H1 (cell line): Measurements from ENCODE around the gene PDIA6. TPM values are rescaled to one million over a fixed set of nuclear protein-coding genes. Genes with fewer than 3 reads are reported as not detected.

ENCODE experiments used
- CTCF ChIA-PET: fragments of 300-600 bp; sonication (Branson Sonifier 250); formaldehyde crosslinking; loops from one replicate; lab custom pipeline; 2021; ENCODE audit not compliant: partially characterized antibody; lab: Charles Lee
- POLR2A ChIA-PET: fragments of 300-600 bp; sonication (Branson Sonifier 250); formaldehyde crosslinking; loops from one replicate; lab custom pipeline; 2021; ENCODE audit warnings: inconsistent platforms; ENCODE audit not compliant: partially characterized antibody; lab: Charles Lee
- DNase-seq, 2 experiments: peaks; one replicate each; pipeline versions ENCODE4 v3.0.0 to v3.0.0-alpha.2; 2010 to 2022; ENCODE audit warnings: low spot score in 2 of 2, low read depth in 1 of 2, mixed read lengths in 1 of 2
- FAIRE-seq: peaks from 2 replicates; lab custom pipeline; 2011; peaks lifted over from hg19 to GRCh38; lab: Jason Lieb, UNC
- H2AFZ ChIP-seq: 2 replicates; pipeline ENCODE4 v1.8.1; 2012; ENCODE audit warnings: low read length, inconsistent platforms
- H2AK5ac ChIP-seq: 2 replicates; pipeline ENCODE4 v1.6.1; 2013; ENCODE audit warnings: low read depth, low read length
- H2BK120ac ChIP-seq: replicated peaks from 2 replicates; pipeline ENCODE3; 2013; ENCODE audit warnings: low read depth, low read length, inconsistent platforms
- H2BK12ac ChIP-seq: 2 replicates; pipeline ENCODE4 v1.6.1; 2013; ENCODE audit warnings: low read depth, low read length
- H2BK15ac ChIP-seq: 2 replicates; pipeline ENCODE4 v1.6.1; 2013; ENCODE audit warnings: low read length
- H2BK20ac ChIP-seq: 2 replicates; pipeline ENCODE4 v1.6.1; 2013; ENCODE audit warnings: low read length
- H2BK5ac ChIP-seq: 2 replicates; pipeline ENCODE4 v1.6.1; 2013; ENCODE audit warnings: low read depth, low read length
- H3K14ac ChIP-seq: 2 replicates; pipeline ENCODE4 v1.6.1; 2013; ENCODE audit warnings: inconsistent platforms; ENCODE audit not compliant: insufficient read length
- H3K18ac ChIP-seq: 2 replicates; pipeline ENCODE4 v1.6.1; 2013; ENCODE audit warnings: low read length; ENCODE audit errors: extremely low read depth
- H3K23ac ChIP-seq: 2 replicates; pipeline ENCODE4 v1.6.1; 2013; ENCODE audit warnings: inconsistent platforms; ENCODE audit not compliant: insufficient read length
- H3K23me2 ChIP-seq: 2 replicates; pipeline ENCODE4 v1.6.1; 2013; ENCODE audit warnings: low read depth, low read length
- H3K27ac ChIP-seq: 2 replicates; pipeline ENCODE4 v1.6.1; 2011; ENCODE audit warnings: low read depth, low read length, inconsistent platforms
- H3K27me3 ChIP-seq, 4 experiments: replicated peaks in 1 of 4; 1 replicate in 1 of 4; 2 replicates in 3 of 4; pipeline versions ENCODE4 v1.6.1 to v1.8.1; 2011 to 2013; ENCODE audit warnings: low read length in 3 of 4, mild to moderate bottlenecking in 3 of 4, inconsistent platforms in 2 of 4, mixed read lengths in 2 of 4, moderate library complexity in 1 of 4; ENCODE audit not compliant: control insufficient read depth in 3 of 4, insufficient read depth in 3 of 4; ENCODE audit errors: extremely low read depth in 1 of 4
- H3K36me3 ChIP-seq, 4 experiments: 2 replicates each; pipeline versions ENCODE4 v1.6.1 to v1.8.1; 2011 to 2013; ENCODE audit warnings: mild to moderate bottlenecking in 4 of 4, low read length in 3 of 4, moderate library complexity in 2 of 4, control low read depth in 1 of 4, inconsistent platforms in 1 of 4; ENCODE audit not compliant: insufficient read depth in 4 of 4, control insufficient read depth in 2 of 4
- H3K4ac ChIP-seq: replicated peaks from 2 replicates; pipeline ENCODE3; 2013; ENCODE audit warnings: low read length, low read depth, mixed read lengths, inconsistent platforms; ENCODE audit not compliant: insufficient read length
- H3K4me1 ChIP-seq, 4 experiments: replicated peaks in 1 of 4; 1 replicate in 1 of 4; 2 replicates in 3 of 4; pipeline versions ENCODE4 v1.6.1 to v1.8.1; 2011 to 2013; ENCODE audit warnings: low read length in 3 of 4, inconsistent platforms in 2 of 4, mixed read lengths in 1 of 4; ENCODE audit not compliant: insufficient read depth in 4 of 4, control insufficient read depth in 3 of 4
- H3K4me2 ChIP-seq, 2 experiments: 2 replicates each; pipeline versions ENCODE4 v1.6.1 to v1.8.1; 2011 to 2013; ENCODE audit warnings: low read depth in 2 of 2, low read length in 2 of 2, control low read depth in 1 of 2, inconsistent platforms in 1 of 2, mild to moderate bottlenecking in 1 of 2; ENCODE audit not compliant: insufficient read depth in 1 of 2
- H3K4me3 ChIP-seq, 4 experiments: fragments of 200-600, 300-600 bp in 1 of 4; sonication (generic), shearing (Covaris generic), sonication (Bioruptor Twin) in 1 of 4; 2 replicates each; pipeline versions ENCODE4 v1.5.1 to v1.8.1; 2011 to 2016; ENCODE audit warnings: low read length in 4 of 4, low read depth in 3 of 4, control low read depth in 2 of 4, inconsistent platforms in 2 of 4, mild to moderate bottlenecking in 2 of 4, mixed read lengths in 1 of 4, moderate library complexity in 1 of 4; ENCODE audit not compliant: insufficient read depth in 2 of 4; ENCODE audit errors: extremely low read depth in 1 of 4
- H3K56ac ChIP-seq: replicated peaks from 2 replicates; pipeline ENCODE3; 2013; ENCODE audit warnings: low read depth, mild to moderate bottlenecking, mixed read lengths, low read length, inconsistent platforms; ENCODE audit not compliant: insufficient read length
- H3K79me1 ChIP-seq: 2 replicates; pipeline ENCODE4 v1.6.1; 2013; ENCODE audit warnings: low read depth, low read length, control low read depth
- H3K79me2 ChIP-seq, 2 experiments: 2 replicates each; pipeline versions ENCODE4 v1.6.1 to v1.8.1; 2012 to 2013; ENCODE audit warnings: low read length in 2 of 2, mild to moderate bottlenecking in 2 of 2, inconsistent platforms in 1 of 2; ENCODE audit not compliant: insufficient read depth in 2 of 2, control insufficient read depth in 1 of 2
- H3K9ac ChIP-seq, 4 experiments: replicated peaks in 1 of 4; 1 replicate in 1 of 4; 2 replicates in 3 of 4; pipeline versions ENCODE4 v1.6.1 to v1.8.1; 2011 to 2013; ENCODE audit warnings: low read depth in 3 of 4, low read length in 3 of 4, control low read depth in 2 of 4, mild to moderate bottlenecking in 2 of 4, moderate library complexity in 2 of 4, inconsistent platforms in 1 of 4; ENCODE audit errors: extremely low read depth in 1 of 4
- H3K9me3 ChIP-seq, 2 experiments: 2 replicates each; pipeline versions ENCODE4 v1.6.1 to v1.8.1; 2012 to 2013; ENCODE audit warnings: mild to moderate bottlenecking in 2 of 2, moderate library complexity in 2 of 2, control low read depth in 1 of 2, inconsistent platforms in 1 of 2, low read depth in 1 of 2, low read length in 1 of 2, mixed read lengths in 1 of 2; ENCODE audit not compliant: insufficient read depth in 2 of 2
- H4K20me1 ChIP-seq, 2 experiments: replicated peaks in 1 of 2; 2 replicates each; pipeline versions ENCODE3 to v1.8.1; 2011 to 2013; ENCODE audit warnings: inconsistent platforms in 2 of 2, low read length in 2 of 2, mild to moderate bottlenecking in 1 of 2; ENCODE audit not compliant: insufficient read depth in 2 of 2, control insufficient read depth in 1 of 2
- H4K5ac ChIP-seq: 2 replicates; pipeline ENCODE4 v1.6.1; 2013; ENCODE audit warnings: low read length, low read depth, mixed read lengths, inconsistent platforms; ENCODE audit not compliant: insufficient read length
- H4K8ac ChIP-seq: 2 replicates; pipeline ENCODE4 v1.8.0; 2013; ENCODE audit warnings: mild to moderate bottlenecking, moderate library complexity, low read length, inconsistent platforms; ENCODE audit not compliant: insufficient read depth; ENCODE audit errors: extremely low read depth
- H4K91ac ChIP-seq: replicated peaks from 2 replicates; pipeline ENCODE3; 2013; ENCODE audit warnings: low read length, mixed read lengths, inconsistent platforms; ENCODE audit not compliant: insufficient read length
- BRCA1 ChIP-seq: IDR thresholded peaks from 2 replicates; pipeline ENCODE4 v1.6.1; 2012; ENCODE audit warnings: low read depth, low read length, improper control_type of control experiment
- GTF2F1 ChIP-seq: IDR thresholded peaks from 2 replicates; pipeline ENCODE4 v1.6.1; 2012; ENCODE audit warnings: low read depth, low read length, improper control_type of control experiment, borderline replicate concordance
- JUN ChIP-seq: IDR thresholded peaks from 2 replicates; pipeline ENCODE4 v1.6.1; 2011; ENCODE audit warnings: low read depth, mild to moderate bottlenecking, improper control_type of control experiment, low read length
- NRF1 ChIP-seq: IDR thresholded peaks from 2 replicates; pipeline ENCODE4 v1.6.1; 2011; ENCODE audit warnings: mild to moderate bottlenecking, low read depth, low read length, improper control_type of control experiment
- POLR2A ChIP-seq, 2 experiments: IDR thresholded peaks; 1 replicate in 1 of 2; 2 replicates in 1 of 2; pipeline ENCODE4 v1.6.1; 2011; ENCODE audit warnings: low read depth in 2 of 2, low read length in 2 of 2, mild to moderate bottlenecking in 2 of 2; ENCODE audit errors: control extremely low read depth in 1 of 2
- SIN3A ChIP-seq, 2 experiments: IDR thresholded peaks in 1 of 2; conservative IDR thresholded peaks in 1 of 2; 2 replicates each; pipeline ENCODE4 v1.6.1; 2011 to 2012; ENCODE audit warnings: low read length in 2 of 2, improper control_type of control experiment in 1 of 2, low read depth in 1 of 2, mild to moderate bottlenecking in 1 of 2
- SP1 ChIP-seq: IDR thresholded peaks from 2 replicates; pipeline ENCODE4 v1.6.1; 2011; ENCODE audit warnings: low read depth, low read length
- SUZ12 ChIP-seq: fragments of 200-600 bp; sonication (generic); IDR thresholded peaks from 2 replicates; pipeline ENCODE4 v1.6.1; 2012; ENCODE audit warnings: mild to moderate bottlenecking, inconsistent platforms, low read length, moderate library complexity, mixed read lengths
- TAF1 ChIP-seq: IDR thresholded peaks from 2 replicates; pipeline ENCODE4 v1.6.1; 2011; ENCODE audit warnings: mild to moderate bottlenecking, low read depth, low read length
- TAF7 ChIP-seq: optimal IDR thresholded peaks from 2 replicates; pipeline ENCODE3; 2011; ENCODE audit warnings: low read depth, mild to moderate bottlenecking, inconsistent platforms, low read length, moderate library complexity, borderline replicate concordance
- ZNF274 ChIP-seq: IDR thresholded peaks from 2 replicates; pipeline ENCODE4 v1.7.0; 2012; ENCODE audit warnings: low read length, borderline replicate concordance; ENCODE audit errors: extremely low read depth
- WGBS, 2 experiments: shearing (Covaris generic) in 1 of 2; methylation state at CpG; one replicate each; pipeline versions ENCODE4 v1.1.6 to v1.1.7; 2013 to 2015; ENCODE audit warnings: low lambda C conversion rate in 2 of 2, mixed read lengths in 2 of 2, inconsistent platforms in 1 of 2, low coverage in 1 of 2, missing lambda C conversion rate in 1 of 2; ENCODE audit not compliant: insufficient replicate concordance in 2 of 2, insufficient coverage in 1 of 2, insufficient read length in 1 of 2; ENCODE audit errors: extremely low coverage in 1 of 2, missing lambda C conversion rate in 1 of 2; 5-methylcytosine and 5-hydroxymethylcytosine counted together
- polyA plus RNA-seq, 7 experiments: library from polyadenylated mRNA; depleted of rRNA in 3 of 7; stranded (reverse) in 5 of 7; unstranded in 2 of 7; fragments of >200 nt in 5 of 7; fragments of 200-250 nt in 2 of 7; gene quantifications; 1 replicate in 5 of 7; 2 replicates in 1 of 7; 4 replicates in 1 of 7; pipeline versions ENCODE4 v1.2.1 to v1.2.3, GENCODE V29; 2011 to 2013; ENCODE audit warnings: missing spikeins in 2 of 7, mixed read lengths in 2 of 7
- total RNA-seq: library from RNA; stranded (reverse); fragmentation: NEBNext Ultra II Directional; extraction: Animal tissue kit (Norgen Biotek cat#: 25700); gene quantifications from 2 replicates; pipeline ENCODE4 v1.2.1, GENCODE V29; 2021

Gene PDIA6
- total and polyA plus RNA-seq, 2 of the 8 experiments (the other 6 are each of a cell fraction or from before 2014, with no cell fraction given): 181 to 384 TPM

GRCh38 chr2:10861765-10862164, 49.2 kb upstream of the PDIA6 start:
- DNase-seq: no peak
- Histone ChIP-seq H3K56ac (no peak overlapping the region), H2AK5ac (no peak overlapping the region), H4K20me1 (no peaks in the 10 kb centered on the region), H3K9ac (no peak overlapping the region), H4K91ac (no peak overlapping the region), H3K27me3 (no peaks in the 10 kb centered on the region), H2BK120ac (no peak overlapping the region), H2BK5ac (no peak overlapping the region), H3K36me3 (no peaks in the 10 kb centered on the region), H3K79me2 (no peaks in the 10 kb centered on the region), H2BK15ac (no peak overlapping the region), H3K27ac (no peak overlapping the region), H2BK20ac (no peak overlapping the region), H3K4me1 (no peaks in the 10 kb centered on the region; a peak in 1 of 7 replicates), H3K4me3 (no peak overlapping the region), H3K9me3 (no peaks in the 10 kb centered on the region), H3K23ac (no peak overlapping the region), H3K4me2 (no peak overlapping the region), H4K8ac (no peak overlapping the region), H3K79me1 (no peaks in the 10 kb centered on the region), H3K4ac (no peak overlapping the region), H2BK12ac (no peak overlapping the region), H3K14ac (no peak overlapping the region), H2AFZ (no peak overlapping the region), H3K23me2 (no peaks in the 10 kb centered on the region), H3K18ac (no peak overlapping the region), H4K5ac (no peak overlapping the region)
- 89% methylated on average over 5 of the region's 5 CpGs; no CpG with 5 or more reads in 1 of the 2 experiments for WGBS, 2 experiments
- no peak for FAIRE-seq
- ChIA-PET CTCF (interaction anchor here (0.8 to 1.4 kb wide), 6 partner anchors 14 to 212 kb away, joined by 3 to 5 read pairs (median 3); no protein-coding TSS in a partner anchor), POLR2A (no interaction called here)
- no peak for TF ChIP-seq TAF7
- TF ChIP-seq SIN3A (conservative IDR thresholded peaks at IDR 0.05 in 1 of 2, IDR thresholded peaks at IDR 0.05 in 1 of 2; ENCODE audit: low read depth in 1 of 2, low read length in 2 of 2): no peak
- TF ChIP-seq JUN: no peak
- TF ChIP-seq SP1: no peak
- no peak for TF ChIP-seq ZNF274
- no peak for TF ChIP-seq SUZ12
- no peak for TF ChIP-seq TAF1
- TF ChIP-seq POLR2A (IDR thresholded peaks at IDR 0.05; ENCODE audit: control extremely low read depth in 1 of 2, low read depth in 2 of 2, low read length in 2 of 2): no peak
- TF ChIP-seq GTF2F1: no peak
- no peak for TF ChIP-seq BRCA1
- no peak for TF ChIP-seq NRF1
- TF ChIP-seq, all 59 proteins: peak for 0
